GM18502 (cell line): ENCODE results near the gene NEB.
A peak's percentile ranks its signal among the peaks of the same experiment; 100 is the strongest.
"Not testable (repeated sequence)": the region's sequence is repeated elsewhere in the genome, so short reads cannot be mapped to it uniquely, and the experiment has no call there.

Source experiments
- ATAC-seq: cut with Tn5 transposase; IDR thresholded peaks from one replicate; pipeline ENCODE4 v1.9.1; 2021; ENCODE audit warnings: mild to moderate bottlenecking; ENCODE audit not compliant: unreplicated experiment, poor library complexity

NEB gene

DNA sequence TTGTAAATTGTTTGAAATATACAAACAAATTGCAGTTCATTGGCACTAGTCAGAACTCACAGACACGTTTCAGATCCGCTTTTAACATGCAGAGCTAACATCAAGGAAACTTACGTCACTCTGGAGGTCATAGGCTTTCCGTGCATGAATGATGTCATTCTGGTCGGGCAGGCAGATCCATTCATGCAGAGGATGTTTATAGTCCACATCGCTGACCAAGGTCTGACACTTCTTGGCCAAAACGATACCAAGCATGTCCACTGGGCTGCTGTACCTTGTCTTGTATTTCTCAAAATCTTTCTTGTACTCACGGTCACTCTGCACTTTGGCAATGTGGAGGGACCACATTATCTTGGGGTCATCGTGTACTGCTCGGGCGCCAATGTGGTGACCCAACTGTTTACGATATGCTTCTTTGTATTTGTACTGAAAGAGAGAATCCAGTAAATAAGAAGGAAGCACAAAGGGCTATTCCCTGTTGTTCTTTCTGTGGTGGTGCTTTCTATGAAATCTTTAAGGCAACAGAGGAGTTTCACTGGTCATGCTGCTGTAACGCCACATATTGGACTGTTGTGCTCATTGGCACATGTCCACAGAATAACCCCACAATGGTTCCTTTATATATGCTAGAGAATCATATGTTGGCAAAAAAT, 114.8 kb downstream of the NEB start:
- no peak for ATAC-seq

DNA sequence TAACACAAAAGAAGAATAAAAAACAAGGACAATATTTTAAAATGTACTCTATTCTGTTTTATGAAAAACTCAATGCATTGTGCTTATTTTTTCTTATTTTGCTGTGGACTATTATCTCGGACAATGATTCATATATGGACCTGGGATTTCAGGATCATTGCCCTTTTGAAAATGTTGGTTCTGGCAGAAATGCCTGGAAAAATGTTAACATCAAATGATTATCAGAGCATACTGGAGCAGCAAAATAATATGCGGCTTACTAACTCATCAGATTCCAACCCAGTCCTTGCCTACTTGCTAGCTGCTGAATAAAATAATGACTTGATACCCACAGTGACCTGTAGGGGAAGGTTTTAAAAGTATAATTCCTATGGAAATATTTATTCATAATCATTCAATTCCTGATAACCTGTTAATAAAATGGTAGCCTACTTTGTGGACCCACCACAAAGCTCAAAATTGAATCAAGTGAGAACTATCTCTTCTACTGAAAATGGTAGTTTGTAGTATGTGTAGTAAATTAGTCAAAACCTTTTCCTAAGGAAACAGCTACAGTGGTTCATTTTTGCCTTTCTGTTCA, 117.4 kb downstream of the NEB start:
- no peak for ATAC-seq

DNA sequence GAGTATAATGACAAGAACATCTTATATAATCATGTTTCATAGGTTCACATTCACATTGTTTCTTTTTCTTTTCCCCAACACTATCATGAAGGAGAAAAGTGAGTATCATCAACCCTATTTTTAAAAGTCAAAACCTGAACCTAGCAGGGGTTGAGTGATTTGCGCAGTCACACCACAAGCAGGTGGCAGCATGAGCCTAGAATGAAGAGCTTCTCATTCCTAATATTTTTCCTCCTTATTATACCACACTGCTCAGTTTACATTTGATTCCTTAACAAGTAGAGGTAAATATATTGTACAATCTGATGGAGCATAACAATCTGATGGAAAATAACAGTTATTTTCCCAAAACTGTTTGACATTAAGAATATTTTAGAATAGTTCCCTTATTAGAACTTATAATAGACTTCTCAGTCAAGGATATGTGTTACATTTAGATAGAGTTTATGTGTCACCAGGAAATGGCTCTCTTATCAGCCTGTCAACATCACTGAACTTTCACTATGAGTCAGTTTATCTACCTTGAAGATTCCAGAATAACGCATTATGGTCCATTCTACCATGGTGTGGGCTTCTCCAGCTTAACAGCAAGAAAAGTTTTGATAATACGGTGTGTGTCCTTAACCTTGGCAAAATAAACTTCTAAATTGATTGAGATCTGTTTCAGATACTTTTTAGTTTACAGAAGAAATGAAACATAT, 119.5 kb downstream of the NEB start:
- peak; percentile 69 for ATAC-seq

DNA sequence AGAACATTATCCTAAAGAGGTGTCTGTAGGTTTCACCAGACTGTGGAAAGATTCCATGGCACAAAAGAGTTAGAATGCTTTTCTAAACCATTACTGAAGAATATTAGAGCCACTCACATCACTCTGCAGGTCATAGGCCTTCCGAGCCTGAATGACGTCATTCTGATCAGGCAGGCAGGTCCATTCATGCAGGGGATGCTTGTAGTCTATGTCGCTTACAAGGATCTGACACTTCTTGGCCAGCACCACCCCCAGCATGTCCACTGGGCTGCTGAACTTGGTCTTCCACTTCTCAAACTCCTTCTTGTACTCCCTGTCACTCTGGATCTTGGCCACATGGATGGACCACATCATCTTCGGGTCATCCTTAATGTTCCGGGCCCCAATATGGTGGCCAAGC, 120.1 kb downstream of the NEB start:
- ATAC-seq: no peak

DNA sequence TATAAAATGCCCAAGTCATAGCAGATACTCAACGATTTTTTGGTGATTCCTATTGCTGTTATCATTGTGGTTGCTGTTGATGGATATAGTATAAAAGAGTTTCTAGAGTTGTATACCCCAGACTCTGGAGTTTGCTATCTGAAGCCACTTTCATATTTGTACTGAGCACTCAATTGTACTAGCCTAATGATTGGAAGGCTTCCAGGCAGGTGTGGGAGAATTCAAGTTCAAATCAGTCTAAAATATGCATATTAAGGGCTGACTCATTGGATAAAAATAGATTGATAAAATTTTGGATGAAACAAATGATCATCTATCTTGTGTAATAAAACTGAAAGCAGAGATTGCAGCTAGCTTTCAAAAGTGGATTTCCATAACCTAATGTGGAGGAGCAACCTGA, 122.9 kb downstream of the NEB start:
- no peak for ATAC-seq

DNA sequence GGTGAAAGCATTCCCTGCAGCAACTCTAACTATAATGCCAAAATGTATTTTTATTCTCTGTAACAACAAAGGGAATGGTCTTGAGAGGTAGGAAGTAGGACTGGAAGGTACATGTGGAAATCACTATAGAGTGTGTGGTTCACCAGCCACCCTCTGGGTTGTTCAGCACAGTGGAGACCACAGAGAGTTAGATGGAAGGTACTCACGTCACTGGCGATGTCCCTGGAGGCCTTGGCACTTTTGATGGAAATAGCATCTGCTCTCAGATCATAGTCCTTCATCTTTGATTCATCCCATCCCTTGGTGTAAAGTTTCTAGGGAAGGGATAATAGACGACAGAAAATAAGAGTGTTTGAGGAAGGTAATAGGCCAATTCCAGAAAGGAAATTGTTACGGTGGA, 124.0 kb downstream of the NEB start:
- ATAC-seq: no peak

DNA sequence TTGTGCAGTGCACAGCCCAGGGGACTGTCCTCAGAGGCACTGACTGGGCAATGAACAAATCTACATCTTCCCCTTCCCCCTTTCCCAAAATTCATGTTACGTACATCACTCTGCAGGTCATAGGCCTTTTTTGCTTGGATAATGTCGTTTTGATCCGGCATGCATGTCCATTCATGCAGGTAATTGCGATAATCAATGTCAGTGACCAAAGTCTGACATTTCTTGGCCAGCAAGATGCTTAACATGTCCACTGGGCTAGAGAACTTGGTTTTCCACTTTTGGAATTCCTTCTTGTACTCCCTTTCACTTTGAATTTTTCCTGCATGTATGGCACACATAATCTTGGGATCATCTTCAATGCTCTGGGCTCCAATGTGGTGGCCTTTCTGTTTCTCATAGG, 124.6 kb downstream of the NEB start:
- ATAC-seq: no peak

DNA sequence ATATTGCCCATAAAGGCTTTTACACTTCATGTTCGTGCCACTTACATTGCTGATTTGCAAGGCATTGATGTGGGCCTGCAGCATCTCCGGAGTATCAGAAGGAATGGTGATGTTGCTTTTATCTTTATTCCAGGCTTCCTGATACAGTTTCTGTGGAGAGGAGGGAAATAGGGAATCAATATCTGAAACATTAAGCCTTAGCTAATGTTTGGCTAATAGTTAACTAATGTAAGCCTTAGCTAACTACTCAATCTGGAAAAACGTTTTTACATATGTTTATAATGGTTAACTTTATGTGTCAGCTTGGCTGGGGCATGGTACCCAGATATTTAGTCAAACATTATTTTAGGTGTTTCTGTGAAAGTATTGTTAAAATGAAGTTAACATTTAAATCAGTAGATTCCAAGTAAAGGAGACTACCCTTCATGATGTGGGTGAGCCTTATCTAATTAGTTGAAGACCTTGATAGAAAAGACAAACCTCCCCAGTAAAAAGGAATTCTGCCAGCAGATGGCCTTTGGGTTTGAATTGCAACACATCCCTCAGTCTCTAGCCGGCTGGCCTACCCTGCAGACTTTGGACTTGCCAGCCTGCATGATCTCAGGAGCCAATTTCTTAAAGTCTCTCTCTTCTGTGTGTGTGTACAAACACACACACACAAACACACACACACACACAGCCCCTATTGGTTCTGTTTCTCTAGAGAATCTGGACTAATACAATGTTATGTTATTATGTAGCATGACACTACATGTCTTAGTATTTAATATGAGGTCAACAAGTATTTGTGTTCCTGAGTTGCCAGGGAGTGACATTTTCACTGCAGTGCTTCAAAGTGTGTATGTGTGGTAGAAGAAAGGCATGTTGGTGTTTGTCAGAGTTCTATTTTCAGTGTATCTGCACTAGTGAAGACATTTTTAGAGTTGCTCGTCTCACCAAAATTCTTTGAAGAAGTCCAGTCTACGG, 126.5 kb downstream of the NEB start:
- ATAC-seq: not testable (repeated sequence)

DNA sequence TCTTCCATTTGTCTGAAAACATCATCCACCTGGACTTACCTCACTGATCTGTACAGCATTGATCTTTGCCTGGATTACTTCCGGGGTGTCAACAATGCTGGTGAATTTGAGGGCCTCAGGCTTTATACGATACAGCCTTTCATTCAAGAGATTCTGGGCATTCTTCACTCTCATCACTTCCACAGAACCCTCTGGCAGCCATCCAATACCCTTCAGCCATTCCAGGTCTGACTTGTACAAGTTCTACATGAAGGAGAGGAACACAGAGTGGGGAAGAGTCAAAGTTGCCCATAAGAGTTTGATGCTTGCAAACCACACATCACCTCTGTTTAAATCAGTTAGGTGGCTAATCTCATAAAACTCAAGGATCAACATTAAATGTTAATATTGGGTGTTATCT, 130.7 kb downstream of the NEB start:
- not testable (repeated sequence) for ATAC-seq

DNA sequence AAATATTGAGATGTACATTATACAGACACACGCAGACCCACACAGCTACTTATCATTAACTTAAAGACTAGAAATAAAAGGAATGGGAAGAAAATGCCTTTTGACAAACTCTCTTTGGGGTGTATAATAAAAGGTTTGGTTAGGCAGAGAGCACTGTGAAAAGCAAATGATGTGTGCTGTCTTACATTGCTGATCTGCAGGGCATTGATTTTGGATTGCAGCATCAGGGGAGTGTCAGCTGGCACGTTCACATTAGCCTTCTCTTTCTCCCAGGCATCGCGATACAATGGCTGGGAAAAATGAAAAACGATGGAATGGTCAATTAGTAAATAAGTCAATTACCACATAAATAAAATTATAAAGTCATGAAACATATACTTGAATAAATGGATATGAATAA, 131.9 kb downstream of the NEB start:
- ATAC-seq: not testable (repeated sequence)

DNA sequence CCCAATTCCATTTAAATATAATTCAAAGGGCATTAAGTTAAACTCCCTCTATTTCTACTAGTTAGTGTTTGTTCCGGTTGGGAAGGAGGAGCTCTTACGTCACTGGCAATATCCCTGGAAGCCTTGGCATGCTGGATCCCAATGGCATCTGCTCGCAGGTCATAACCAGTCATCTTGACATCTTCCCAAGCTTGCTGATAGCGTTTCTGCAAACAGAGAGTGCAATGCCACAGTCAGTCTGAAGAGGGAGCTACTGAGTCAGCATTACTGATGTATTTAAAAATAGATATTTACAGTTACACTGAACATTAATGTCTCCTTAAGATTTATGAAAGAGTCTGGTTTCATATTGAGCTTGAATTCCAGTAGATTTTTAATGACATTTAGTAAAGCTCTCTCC, 132.5 kb downstream of the NEB start:
- ATAC-seq: peak; percentile 58

DNA sequence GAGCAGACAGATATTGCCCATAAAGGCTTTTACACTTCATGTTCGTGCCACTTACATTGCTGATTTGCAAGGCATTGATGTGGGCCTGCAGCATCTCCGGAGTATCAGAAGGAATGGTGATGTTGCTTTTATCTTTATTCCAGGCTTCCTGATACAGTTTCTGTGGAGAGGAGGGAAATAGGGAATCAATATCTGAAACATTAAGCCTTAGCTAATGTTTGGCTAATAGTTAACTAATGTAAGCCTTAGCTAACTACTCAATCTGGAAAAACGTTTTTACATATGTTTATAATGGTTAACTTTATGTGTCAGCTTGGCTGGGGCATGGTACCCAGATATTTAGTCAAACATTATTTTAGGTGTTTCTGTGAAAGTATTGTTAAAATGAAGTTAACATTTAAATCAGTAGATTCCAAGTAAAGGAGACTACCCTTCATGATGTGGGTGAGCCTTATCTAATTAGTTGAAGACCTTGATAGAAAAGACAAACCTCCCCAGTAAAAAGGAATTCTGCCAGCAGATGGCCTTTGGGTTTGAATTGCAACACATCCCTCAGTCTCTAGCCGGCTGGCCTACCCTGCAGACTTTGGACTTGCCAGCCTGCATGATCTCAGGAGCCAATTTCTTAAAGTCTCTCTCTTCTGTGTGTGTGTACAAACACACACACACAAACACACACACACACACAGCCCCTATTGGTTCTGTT, 137.2 kb downstream of the NEB start:
- ATAC-seq: not testable (repeated sequence)

DNA sequence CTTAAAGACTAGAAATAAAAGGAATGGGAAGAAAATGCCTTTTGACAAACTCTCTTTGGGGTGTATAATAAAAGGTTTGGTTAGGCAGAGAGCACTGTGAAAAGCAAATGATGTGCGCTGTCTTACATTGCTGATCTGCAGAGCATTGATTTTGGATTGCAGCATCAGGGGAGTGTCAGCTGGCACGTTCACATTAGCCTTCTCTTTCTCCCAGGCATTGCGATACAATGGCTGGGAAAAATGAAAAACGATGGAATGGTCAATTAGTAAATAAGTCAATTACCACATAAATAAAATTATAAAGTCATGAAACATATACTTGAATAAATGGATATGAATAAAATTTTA, 142.4 kb downstream of the NEB start:
- ATAC-seq: not testable (repeated sequence)

DNA sequence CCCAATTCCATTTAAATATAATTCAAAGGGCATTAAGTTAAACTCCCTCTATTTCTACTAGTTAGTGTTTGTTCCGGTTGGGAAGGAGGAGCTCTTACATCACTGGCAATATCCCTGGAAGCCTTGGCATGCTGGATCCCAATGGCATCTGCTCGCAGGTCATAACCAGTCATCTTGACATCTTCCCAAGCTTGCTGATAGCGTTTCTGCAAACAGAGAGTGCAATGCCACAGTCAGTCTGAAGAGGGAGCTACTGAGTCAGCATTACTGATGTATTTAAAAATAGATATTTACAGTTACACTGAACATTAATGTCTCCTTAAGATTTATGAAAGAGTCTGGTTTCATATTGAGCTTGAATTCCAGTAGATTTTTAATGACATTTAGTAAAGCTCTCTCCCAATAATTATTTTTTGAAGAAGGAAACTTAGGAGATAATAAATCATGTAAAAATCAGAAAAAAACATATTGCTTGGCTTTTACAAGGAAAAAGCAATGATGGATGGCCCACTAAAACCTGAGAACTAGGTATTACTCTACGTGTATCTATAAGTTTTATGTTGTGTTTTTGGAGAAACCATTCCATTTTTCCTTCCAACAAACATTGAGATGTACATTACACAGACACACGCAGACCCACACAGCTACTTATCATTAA, 142.9 kb downstream of the NEB start:
- ATAC-seq: peak; percentile 71

DNA sequence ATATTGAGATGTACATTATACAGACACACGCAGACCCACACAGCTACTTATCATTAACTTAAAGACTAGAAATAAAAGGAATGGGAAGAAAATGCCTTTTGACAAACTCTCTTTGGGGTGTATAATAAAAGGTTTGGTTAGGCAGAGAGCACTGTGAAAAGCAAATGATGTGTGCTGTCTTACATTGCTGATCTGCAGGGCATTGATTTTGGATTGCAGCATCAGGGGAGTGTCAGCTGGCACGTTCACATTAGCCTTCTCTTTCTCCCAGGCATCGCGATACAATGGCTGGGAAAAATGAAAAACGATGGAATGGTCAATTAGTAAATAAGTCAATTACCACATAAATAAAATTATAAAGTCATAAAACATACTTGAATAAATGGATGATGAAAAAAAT, 153.0 kb downstream of the NEB start:
- not testable (repeated sequence) for ATAC-seq

DNA sequence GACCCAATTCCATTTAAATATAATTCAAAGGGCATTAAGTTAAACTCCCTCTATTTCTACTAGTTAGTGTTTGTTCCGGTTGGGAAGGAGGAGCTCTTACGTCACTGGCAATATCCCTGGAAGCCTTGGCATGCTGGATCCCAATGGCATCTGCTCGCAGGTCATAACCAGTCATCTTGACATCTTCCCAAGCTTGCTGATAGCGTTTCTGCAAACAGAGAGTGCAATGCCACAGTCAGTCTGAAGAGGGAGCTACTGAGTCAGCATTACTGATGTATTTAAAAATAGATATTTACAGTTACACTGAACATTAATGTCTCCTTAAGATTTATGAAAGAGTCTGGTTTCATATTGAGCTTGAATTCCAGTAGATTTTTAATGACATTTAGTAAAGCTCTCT, 153.6 kb downstream of the NEB start:
- not testable (repeated sequence) for ATAC-seq

DNA sequence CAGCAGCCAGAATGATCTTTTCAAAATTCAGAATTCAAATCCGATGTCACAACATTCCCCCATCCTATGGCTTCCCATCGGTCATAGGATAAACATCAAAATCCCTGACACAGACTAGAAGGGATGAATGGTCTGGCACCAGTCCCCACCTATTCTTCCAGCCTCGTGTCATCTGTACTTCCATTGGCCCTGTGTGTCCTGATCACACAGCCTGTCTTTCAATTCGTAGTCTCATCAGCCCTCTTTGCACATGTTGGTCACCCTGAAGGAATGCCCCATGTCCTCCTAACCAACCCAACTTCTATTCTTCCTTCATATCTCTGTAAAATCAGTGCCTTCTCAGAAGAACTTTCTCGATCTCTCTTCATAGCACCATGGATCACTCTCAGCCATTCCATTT, 157.2 kb downstream of the NEB start:
- no peak for ATAC-seq

DNA sequence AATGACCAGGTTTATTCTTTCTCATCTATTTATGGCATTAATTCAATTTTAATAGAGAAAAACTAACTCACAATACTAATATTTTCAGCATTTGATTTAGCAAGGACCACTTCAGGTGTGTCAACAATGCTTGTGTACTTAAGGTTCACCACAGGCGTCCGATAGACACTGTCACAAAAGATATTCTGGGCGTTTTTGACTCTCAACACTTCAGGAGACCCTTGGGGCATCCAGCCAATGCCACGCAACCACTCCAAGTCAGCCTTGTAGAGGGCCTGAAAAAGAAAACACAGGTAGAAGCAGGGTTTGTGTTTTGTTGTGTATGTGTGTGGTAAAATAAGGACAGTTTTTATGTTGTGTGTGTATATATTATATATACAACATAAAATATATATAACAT, 158.2 kb downstream of the NEB start:
- no peak for ATAC-seq

DNA sequence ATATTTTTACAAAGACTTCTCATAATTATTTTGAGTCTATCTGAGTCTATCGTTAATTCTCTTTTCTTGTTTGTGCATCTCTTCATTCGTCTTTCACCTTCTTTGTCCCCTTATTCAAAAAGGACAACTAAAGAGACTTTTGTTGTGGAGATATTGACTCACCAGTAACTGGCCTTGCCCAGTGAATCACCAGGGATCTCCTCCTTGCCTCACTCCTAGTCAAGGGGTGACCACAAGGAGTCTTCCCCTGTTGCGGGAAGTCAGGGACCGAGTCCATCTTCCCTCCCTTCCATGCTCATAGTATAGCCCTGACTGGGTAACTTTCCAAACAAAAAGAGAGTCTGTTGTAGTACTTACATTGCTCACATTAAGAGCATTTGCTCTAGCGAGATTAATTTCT, 158.9 kb downstream of the NEB start:
- no peak for ATAC-seq

DNA sequence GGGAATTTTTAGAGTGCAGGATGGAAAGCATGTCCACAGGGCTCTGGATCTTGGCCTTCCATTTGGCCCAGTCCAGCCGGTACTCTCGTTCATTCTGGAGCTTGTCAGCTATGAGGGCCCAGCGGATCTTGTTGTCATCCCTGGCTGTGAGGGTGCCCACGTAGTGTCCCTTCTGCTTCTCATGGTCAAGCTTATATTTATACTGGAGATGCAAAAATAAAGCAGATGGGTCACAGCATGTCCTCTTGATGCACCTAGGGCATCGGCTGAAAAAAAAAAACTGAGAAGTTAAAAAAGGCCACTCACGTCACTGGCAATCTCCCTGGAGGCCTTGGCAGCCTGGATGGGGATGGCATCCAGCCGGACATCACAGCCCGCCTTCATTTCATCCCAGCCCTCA, 164.1 kb downstream of the NEB start:
- no peak for ATAC-seq
